ENCODE measurements around the gene SMIM8. TPM values are rescaled to one million over a fixed set of nuclear protein-coding genes. Genes with fewer than 3 reads are reported as not detected.

The SMIM8 gene
- total RNA-seq, 1 experiment from 2014 or later: 5.0 TPM

DNA sequence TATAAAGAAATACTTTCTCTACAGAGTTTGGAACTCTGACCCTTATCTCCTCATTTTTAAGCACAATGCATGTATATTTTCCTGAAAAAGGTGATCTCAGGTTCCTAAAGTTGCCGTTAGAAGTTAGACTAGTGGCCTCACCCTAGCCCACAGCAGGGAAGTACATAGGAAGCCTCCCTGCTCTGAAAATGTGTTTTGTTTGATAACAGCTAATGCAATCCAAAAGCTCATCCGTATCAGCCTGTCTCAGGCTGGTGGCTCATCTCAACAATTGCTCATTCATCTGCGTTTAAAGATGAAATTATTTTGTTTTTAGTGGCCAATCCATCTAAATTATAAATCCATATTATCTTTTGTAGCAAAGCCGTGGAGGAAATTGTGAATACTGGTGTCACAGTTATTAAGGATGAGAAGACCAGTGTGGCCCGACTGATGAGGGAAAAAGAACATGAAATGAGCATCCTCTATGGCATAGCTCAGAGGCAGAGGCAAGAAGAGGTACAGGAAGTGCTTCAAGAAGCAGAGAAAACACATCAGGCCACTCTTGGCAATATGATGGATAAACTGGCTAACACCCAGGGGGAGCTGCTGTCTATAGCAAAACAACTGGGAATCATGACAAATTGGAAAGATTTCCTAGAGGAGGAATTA lies 42.3 kb downstream of the SMIM8 start:
- Histone ChIP-seq H3K4me3 (ENCODE audit: low read length) (no peak overlapping the region), H3K9me2 (replicated peaks; ENCODE audit: low read length) (no peaks in the 10 kb centered on the region), H3K9ac (ENCODE audit: low read length) (no peak overlapping the region), H3K27ac (ENCODE audit: low read length) (no peak overlapping the region), H3K36me3 (ENCODE audit: low read depth, low read length) (no peaks in the 10 kb centered on the region), H2AFZ (ENCODE audit: low read length) (no peak overlapping the region), H4K20me1 (ENCODE audit: low read length) (no peaks in the 10 kb centered on the region), H3K4me2 (ENCODE audit: low read length) (no peak overlapping the region), H3K4me1 (ENCODE audit: insufficient read depth, low read length) (no peaks in the 10 kb centered on the region), H3F3A (ENCODE audit: low read length, unreplicated experiment) (no peaks in the 10 kb centered on the region), H3K9me3 (ENCODE audit: low read length) (no peaks in the 10 kb centered on the region), H3K79me2 (ENCODE audit: low read length) (no peaks in the 10 kb centered on the region), H3K27me3 (ENCODE audit: low read length) (no peaks in the 10 kb centered on the region)
- intact Hi-C loops (cut with micrococcal nuclease): no loop called here
- ATAC-seq: no peak
- ChIA-PET CTCF (no interaction called here), POLR2A (ENCODE audit: unreplicated experiment) (no interaction called here)
- BruUV-seq (replicated peaks): no TSS peak
- no peak for DNase-seq
- no peak for TF ChIP-seq EZH2phosphoT487 (IDR thresholded peaks at IDR 0.05; ENCODE audit: borderline replicate concordance, low read length)
- TF ChIP-seq, protein P1, sequence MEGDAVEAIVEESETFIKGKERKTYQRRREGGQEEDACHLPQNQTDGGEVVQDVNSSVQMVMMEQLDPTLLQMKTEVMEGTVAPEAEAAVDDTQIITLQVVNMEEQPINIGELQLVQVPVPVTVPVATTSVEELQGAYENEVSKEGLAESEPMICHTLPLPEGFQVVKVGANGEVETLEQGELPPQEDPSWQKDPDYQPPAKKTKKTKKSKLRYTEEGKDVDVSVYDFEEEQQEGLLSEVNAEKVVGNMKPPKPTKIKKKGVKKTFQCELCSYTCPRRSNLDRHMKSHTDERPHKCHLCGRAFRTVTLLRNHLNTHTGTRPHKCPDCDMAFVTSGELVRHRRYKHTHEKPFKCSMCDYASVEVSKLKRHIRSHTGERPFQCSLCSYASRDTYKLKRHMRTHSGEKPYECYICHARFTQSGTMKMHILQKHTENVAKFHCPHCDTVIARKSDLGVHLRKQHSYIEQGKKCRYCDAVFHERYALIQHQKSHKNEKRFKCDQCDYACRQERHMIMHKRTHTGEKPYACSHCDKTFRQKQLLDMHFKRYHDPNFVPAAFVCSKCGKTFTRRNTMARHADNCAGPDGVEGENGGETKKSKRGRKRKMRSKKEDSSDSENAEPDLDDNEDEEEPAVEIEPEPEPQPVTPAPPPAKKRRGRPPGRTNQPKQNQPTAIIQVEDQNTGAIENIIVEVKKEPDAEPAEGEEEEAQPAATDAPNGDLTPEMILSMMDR (conservative IDR thresholded peaks at IDR 0.05; ENCODE audit: low read depth, low read length): no peak
- no peak for TF ChIP-seq EZH2 (IDR thresholded peaks at IDR 0.05; ENCODE audit: low read length, unreplicated experiment)

DNA sequence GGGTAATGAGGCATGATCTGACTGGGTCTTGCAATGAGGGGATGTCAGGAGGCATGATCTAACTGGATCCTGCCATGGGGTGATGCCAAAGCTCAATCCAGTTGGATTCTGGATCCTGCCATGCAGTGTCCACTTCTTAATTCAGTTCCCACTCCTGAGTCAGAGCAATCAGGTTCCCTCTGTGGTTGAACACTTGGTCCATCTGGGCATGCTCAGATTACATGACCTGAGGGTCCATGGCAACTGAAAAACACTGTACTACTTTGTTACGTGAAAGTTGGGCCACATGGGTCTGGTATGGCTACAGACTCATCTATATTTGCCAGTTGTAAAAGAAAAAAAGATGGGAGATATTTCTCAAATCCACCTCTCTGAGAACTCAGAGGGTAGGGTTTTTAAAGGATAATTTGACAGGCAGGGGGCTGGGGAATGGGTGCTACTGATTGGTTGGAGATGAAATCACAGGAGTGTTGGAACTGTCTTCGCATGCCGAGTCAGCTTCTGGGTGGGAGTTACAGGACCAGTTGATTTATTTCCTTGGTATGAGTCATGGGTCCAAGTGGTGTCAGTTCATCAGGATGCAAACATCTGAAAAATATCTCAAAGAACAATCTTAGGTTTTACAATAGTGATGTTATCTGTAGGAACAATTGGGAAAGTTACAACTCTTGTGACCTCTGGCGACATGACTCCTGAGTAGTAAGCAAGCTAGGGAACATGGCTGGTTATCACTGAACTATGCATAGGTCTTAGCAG lies 43.9 kb downstream of the SMIM8 start:
- ChIA-PET CTCF (no interaction called here), POLR2A (ENCODE audit: unreplicated experiment) (no interaction called here)
- no peak overlapping the region for H3K9ac ChIP-seq (ENCODE audit: low read length)
- no peaks in the 10 kb centered on the region for H3K36me3 ChIP-seq (ENCODE audit: low read depth, low read length)
- intact Hi-C loops (cut with micrococcal nuclease): no loop called here
- H3K79me2 ChIP-seq (ENCODE audit: low read length): no peaks in the 10 kb centered on the region
- no peak for DNase-seq
- BruUV-seq (replicated peaks): no TSS peak
- no peak overlapping the region for H3K4me2 ChIP-seq (ENCODE audit: low read length)
- H3K4me1 ChIP-seq (ENCODE audit: insufficient read depth, low read length): no peaks in the 10 kb centered on the region
- H3K9me3 ChIP-seq (ENCODE audit: low read length): no peaks in the 10 kb centered on the region
- H3K27ac ChIP-seq (ENCODE audit: low read length): no peak overlapping the region
- H3K9me2 ChIP-seq (replicated peaks; ENCODE audit: low read length): no peaks in the 10 kb centered on the region
- no peaks in the 10 kb centered on the region for H3K27me3 ChIP-seq (ENCODE audit: low read length)
- H2AFZ ChIP-seq (ENCODE audit: low read length): no peak overlapping the region
- TF ChIP-seq, protein P1 (conservative IDR thresholded peaks at IDR 0.05; ENCODE audit: low read depth, low read length): no peak
- no peak for TF ChIP-seq EZH2 (IDR thresholded peaks at IDR 0.05; ENCODE audit: low read length, unreplicated experiment)
- no peak for TF ChIP-seq EZH2phosphoT487 (IDR thresholded peaks at IDR 0.05; ENCODE audit: borderline replicate concordance, low read length)
- no peaks in the 10 kb centered on the region for H4K20me1 ChIP-seq (ENCODE audit: low read length)
- H3F3A ChIP-seq (ENCODE audit: low read length, unreplicated experiment): no peaks in the 10 kb centered on the region
- no peak for ATAC-seq
- no peak overlapping the region for H3K4me3 ChIP-seq (ENCODE audit: low read length)

DNA sequence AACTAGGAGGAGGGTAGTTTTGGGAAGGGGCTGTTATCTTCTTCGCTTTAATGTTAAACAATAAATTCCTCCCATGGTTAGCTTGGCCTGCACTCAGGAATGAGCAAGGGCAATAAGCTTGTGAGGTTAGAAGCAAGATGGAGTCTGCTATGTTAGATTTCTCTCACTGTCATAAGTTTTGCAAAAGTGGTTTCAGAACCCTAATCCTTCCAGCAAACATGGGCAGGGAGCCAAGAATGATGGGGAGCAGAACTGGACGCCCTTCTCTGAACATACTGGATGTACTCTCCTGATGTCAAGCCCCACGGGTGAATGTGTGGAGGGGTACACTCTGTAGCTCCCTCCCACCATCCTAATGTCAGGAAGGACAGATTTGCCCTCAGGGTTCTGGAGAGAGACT lies 44.5 kb downstream of the SMIM8 start:
- intact Hi-C loops (cut with micrococcal nuclease): no loop called here
- no peak overlapping the region for H3K9ac ChIP-seq (ENCODE audit: low read length)
- H3K79me2 ChIP-seq (ENCODE audit: low read length): no peaks in the 10 kb centered on the region
- no peaks in the 10 kb centered on the region for H3K9me2 ChIP-seq (replicated peaks; ENCODE audit: low read length)
- H2AFZ ChIP-seq (ENCODE audit: low read length): no peak overlapping the region
- H3K4me1 ChIP-seq (ENCODE audit: insufficient read depth, low read length): no peaks in the 10 kb centered on the region
- no peak overlapping the region for H3K4me3 ChIP-seq (ENCODE audit: low read length)
- H3K9me3 ChIP-seq (ENCODE audit: low read length): no peaks in the 10 kb centered on the region
- H4K20me1 ChIP-seq (ENCODE audit: low read length): no peaks in the 10 kb centered on the region
- BruUV-seq (replicated peaks): no TSS peak
- POLR2A ChIA-PET (ENCODE audit: unreplicated experiment): no interaction called here
- no peak for DNase-seq
- no peaks in the 10 kb centered on the region for H3F3A ChIP-seq (ENCODE audit: low read length, unreplicated experiment)
- H3K36me3 ChIP-seq (ENCODE audit: low read depth, low read length): no peaks in the 10 kb centered on the region
- H3K4me2 ChIP-seq (ENCODE audit: low read length): no peak overlapping the region
- no peak overlapping the region for H3K27ac ChIP-seq (ENCODE audit: low read length)
- no peak for ATAC-seq
- CTCF ChIA-PET: no interaction called here
- TF ChIP-seq, protein P1 (conservative IDR thresholded peaks at IDR 0.05; ENCODE audit: low read depth, low read length): no peak
- TF ChIP-seq EZH2 (IDR thresholded peaks at IDR 0.05; ENCODE audit: low read length, unreplicated experiment) (no peak), EZH2phosphoT487 (IDR thresholded peaks at IDR 0.05; ENCODE audit: borderline replicate concordance, low read length) (no peak)
- no peaks in the 10 kb centered on the region for H3K27me3 ChIP-seq (ENCODE audit: low read length)
